Sigmoid colon (tissue), 4 donors: ENCODE results near the gene SCAF1.

Experiments
- CTCF ChIP-seq, 4 experiments: fragments of 450-650 bp in 3 of 4; fragments of 200-600 bp in 1 of 4; IDR thresholded peaks; one replicate each; pipeline ENCODE4 v1.5.1; 2016 to 2019; ENCODE audit warnings: antibody characterized with exemption in 4 of 4, mild to moderate bottlenecking in 3 of 4, moderate library complexity in 2 of 4
- POLR2A ChIP-seq, 2 donors: fragments of 450-650 bp; IDR thresholded peaks; one replicate each; pipeline ENCODE4 v1.6.1; 2016; ENCODE audit warnings: antibody characterized with exemption in 2 of 2, mild to moderate bottlenecking in 2 of 2, moderate library complexity in 2 of 2
- POLR2AphosphoS5 ChIP-seq, 4 donors: sonication (generic); formaldehyde crosslinking; IDR thresholded peaks; one replicate each; pipeline ENCODE4 v1.6.1; 2017; ENCODE audit warnings: antibody characterized with exemption in 4 of 4

DNA sequence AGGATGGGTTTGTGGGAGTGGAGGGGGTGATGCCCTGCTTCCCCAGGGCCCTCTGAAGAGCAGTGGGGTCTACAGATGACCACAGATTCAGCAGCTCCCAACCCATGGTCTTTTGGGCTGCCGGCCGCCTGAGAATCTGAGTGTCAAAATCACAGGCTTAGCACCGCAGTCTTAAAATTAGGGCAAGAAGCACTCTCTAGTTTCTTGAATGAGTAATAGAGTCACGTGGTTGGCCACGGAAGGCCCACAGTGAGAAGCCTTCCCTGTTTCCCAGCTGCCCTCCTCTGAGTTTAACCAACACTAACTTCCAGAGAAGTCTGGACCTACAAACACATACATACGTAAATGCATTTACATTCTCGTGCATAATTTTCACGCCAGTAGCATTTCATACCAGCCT lies 40.3 kb downstream of the SCAF1 start:
- TF ChIP-seq CTCF (IDR thresholded peaks at IDR 0.05), result no peak
- no peak for TF ChIP-seq POLR2A (IDR thresholded peaks at IDR 0.05)
- TF ChIP-seq POLR2AphosphoS5 (IDR thresholded peaks at IDR 0.05), result no peak
